ENCODE data around the gene UTP14C.

Gene UTP14C

GRCh38 chr13:51997186-51997585 is 27.3 kb upstream of the UTP14C start:
- no CpG with 5 or more reads among the region's 2 CpGs for WGBS (ENCODE audit: insufficient coverage)
- no peaks in the 10 kb centered on the region for H3K27me3 ChIP-seq (replicated peaks in 2 of 5; ENCODE audit: control insufficient read depth in 4 of 5, insufficient read depth in 5 of 5, low read length in 4 of 5)
- peaks cover 0 to 34% (median 20%) of the 10 kb centered on the region in 4 experiments for H3K4me1 ChIP-seq (ENCODE audit: control extremely low read depth in 1 of 4, control insufficient read depth in 4 of 4, insufficient read depth in 4 of 4, low read length in 3 of 4)
- H3K9me3 ChIP-seq (ENCODE audit: control extremely low read depth in 1 of 5, control insufficient read depth in 4 of 5, insufficient read depth in 2 of 5, low read depth in 1 of 5, low read length in 4 of 5): no peaks in the 10 kb centered on the region
- ChIA-PET CTCF (interaction anchor here (1.5 to 2.2 kb wide), 2 partner anchors 11 to 130 kb away, joined by 3 to 6 read pairs; no protein-coding TSS in a partner anchor), POLR2A (no interaction called here)
- no peak overlapping the region for H3K4me3 ChIP-seq (ENCODE audit: control insufficient read depth in 1 of 7, extremely low read depth in 1 of 7, insufficient read depth in 4 of 7, low read depth in 2 of 7, low read length in 6 of 7)
- H3K36me3 ChIP-seq (ENCODE audit: control insufficient read depth in 4 of 4, insufficient read depth in 4 of 4, low read length in 3 of 4): no peaks in the 10 kb centered on the region
- no peak overlapping the region for H3K27ac ChIP-seq (ENCODE audit: insufficient read depth in 1 of 2, low read depth in 1 of 2, low read length in 2 of 2, poor library complexity in 1 of 2, severe bottlenecking in 2 of 2)
- no peak for DNase-seq

GRCh38 chr13:51997641-51998330 is 26.7 kb upstream of the UTP14C start:
- Histone ChIP-seq H3K27me3 (replicated peaks in 2 of 5; ENCODE audit: control insufficient read depth in 4 of 5, insufficient read depth in 5 of 5, low read length in 4 of 5) (no peaks in the 10 kb centered on the region), H3K4me3 (ENCODE audit: control insufficient read depth in 1 of 7, extremely low read depth in 1 of 7, insufficient read depth in 4 of 7, low read depth in 2 of 7, low read length in 6 of 7) (no peak overlapping the region), H3K4me1 (ENCODE audit: control extremely low read depth in 1 of 4, control insufficient read depth in 4 of 4, insufficient read depth in 4 of 4, low read length in 3 of 4) (peaks cover 0 to 33% (median 20%) of the 10 kb centered on the region in 4 experiments), H3K27ac (ENCODE audit: insufficient read depth in 1 of 2, low read depth in 1 of 2, low read length in 2 of 2, poor library complexity in 1 of 2, severe bottlenecking in 2 of 2) (no peak overlapping the region), H3K9me3 (ENCODE audit: control extremely low read depth in 1 of 5, control insufficient read depth in 4 of 5, insufficient read depth in 2 of 5, low read depth in 1 of 5, low read length in 4 of 5) (no peaks in the 10 kb centered on the region), H3K36me3 (ENCODE audit: control insufficient read depth in 4 of 4, insufficient read depth in 4 of 4, low read length in 3 of 4) (no peaks in the 10 kb centered on the region)
- WGBS (ENCODE audit: insufficient coverage): 92% methylated on average over 7 of the region's 8 CpGs
- DNase-seq: no peak
- ChIA-PET CTCF (interaction anchor here (1.5 to 2.2 kb wide), 2 partner anchors 10 to 130 kb away, joined by 3 to 6 read pairs; no protein-coding TSS in a partner anchor), POLR2A (no interaction called here)

GRCh38 chr13:51998723-51999509 is 25.6 kb upstream of the UTP14C start:
- POLR2A ChIA-PET: no interaction called here
- no peak overlapping the region for H3K27ac ChIP-seq (ENCODE audit: insufficient read depth in 1 of 2, low read depth in 1 of 2, low read length in 2 of 2, poor library complexity in 1 of 2, severe bottlenecking in 2 of 2)
- H3K27me3 ChIP-seq (replicated peaks in 2 of 5; ENCODE audit: control insufficient read depth in 4 of 5, insufficient read depth in 5 of 5, low read length in 4 of 5): no peaks in the 10 kb centered on the region
- CTCF ChIA-PET: interaction anchor here (0.7 to 3.7 kb wide), 8 partner anchors 9 to 150 kb away, joined by 3 to 27 read pairs (median 3); partner anchors contain the start of gene NEK5
- no peaks in the 10 kb centered on the region for H3K36me3 ChIP-seq (ENCODE audit: control insufficient read depth in 4 of 4, insufficient read depth in 4 of 4, low read length in 3 of 4)
- WGBS (ENCODE audit: insufficient coverage): 84% methylated on average over 4 of the region's 6 CpGs
- H3K9me3 ChIP-seq (ENCODE audit: control extremely low read depth in 1 of 5, control insufficient read depth in 4 of 5, insufficient read depth in 2 of 5, low read depth in 1 of 5, low read length in 4 of 5): no peaks in the 10 kb centered on the region
- no peak overlapping the region for H3K4me3 ChIP-seq (ENCODE audit: control insufficient read depth in 1 of 7, extremely low read depth in 1 of 7, insufficient read depth in 4 of 7, low read depth in 2 of 7, low read length in 6 of 7)
- DNase-seq: no peak
- H3K4me1 ChIP-seq (ENCODE audit: control extremely low read depth in 1 of 4, control insufficient read depth in 4 of 4, insufficient read depth in 4 of 4, low read length in 3 of 4): peaks cover 0 to 24% (median 20%) of the 10 kb centered on the region in 4 experiments

GRCh38 chr13:51999510-51999911 is 25.0 kb upstream of the UTP14C start:
- Histone ChIP-seq H3K27me3 (replicated peaks in 2 of 5; ENCODE audit: control insufficient read depth in 4 of 5, insufficient read depth in 5 of 5, low read length in 4 of 5) (no peaks in the 10 kb centered on the region), H3K4me3 (ENCODE audit: control insufficient read depth in 1 of 7, extremely low read depth in 1 of 7, insufficient read depth in 4 of 7, low read depth in 2 of 7, low read length in 6 of 7) (no peak overlapping the region)
- 95% methylated on average over 12 of the region's 13 CpGs for WGBS (ENCODE audit: insufficient coverage)

GRCh38 chr13:51999921-52000320 is 24.6 kb upstream of the UTP14C start:
- Histone ChIP-seq H3K4me3 (ENCODE audit: control insufficient read depth in 1 of 7, extremely low read depth in 1 of 7, insufficient read depth in 4 of 7, low read depth in 2 of 7, low read length in 6 of 7) (no peak overlapping the region), H3K9me3 (ENCODE audit: control extremely low read depth in 1 of 5, control insufficient read depth in 4 of 5, insufficient read depth in 2 of 5, low read depth in 1 of 5, low read length in 4 of 5) (no peaks in the 10 kb centered on the region), H3K36me3 (ENCODE audit: control insufficient read depth in 4 of 4, insufficient read depth in 4 of 4, low read length in 3 of 4) (no peaks in the 10 kb centered on the region), H3K4me1 (ENCODE audit: control extremely low read depth in 1 of 4, control insufficient read depth in 4 of 4, insufficient read depth in 4 of 4, low read length in 3 of 4) (peaks cover 0 to 18% (median 16%) of the 10 kb centered on the region in 4 experiments), H3K27me3 (replicated peaks in 2 of 5; ENCODE audit: control insufficient read depth in 4 of 5, insufficient read depth in 5 of 5, low read length in 4 of 5) (no peaks in the 10 kb centered on the region), H3K27ac (ENCODE audit: insufficient read depth in 1 of 2, low read depth in 1 of 2, low read length in 2 of 2, poor library complexity in 1 of 2, severe bottlenecking in 2 of 2) (no peak overlapping the region)
- CTCF ChIA-PET: interaction anchor here (1.4 to 3.7 kb wide), 6 partner anchors 8 to 204 kb away, joined by 3 to 27 read pairs (median 7); partner anchors contain the start of gene NEK5
- DNase-seq: no peak
- WGBS (ENCODE audit: insufficient coverage): 91% methylated on average over 1 of the region's 1 CpG
- POLR2A ChIA-PET: no interaction called here

More at GRCh38 chr13:51999510-51999911, 25.0 kb upstream of the UTP14C start:
- no peak overlapping the region for H3K27ac ChIP-seq (ENCODE audit: insufficient read depth in 1 of 2, low read depth in 1 of 2, low read length in 2 of 2, poor library complexity in 1 of 2, severe bottlenecking in 2 of 2)
- ChIA-PET CTCF (interaction anchor here (0.7 to 3.7 kb wide), 7 partner anchors 21 to 205 kb away, joined by 3 to 27 read pairs (median 3); partner anchors contain the start of gene NEK5), POLR2A (no interaction called here)
- H3K4me1 ChIP-seq (ENCODE audit: control extremely low read depth in 1 of 4, control insufficient read depth in 4 of 4, insufficient read depth in 4 of 4, low read length in 3 of 4): peaks cover 0 to 22% (median 19%) of the 10 kb centered on the region in 4 experiments
- no peaks in the 10 kb centered on the region for H3K9me3 ChIP-seq (ENCODE audit: control extremely low read depth in 1 of 5, control insufficient read depth in 4 of 5, insufficient read depth in 2 of 5, low read depth in 1 of 5, low read length in 4 of 5)
- no peak for DNase-seq
- no peaks in the 10 kb centered on the region for H3K36me3 ChIP-seq (ENCODE audit: control insufficient read depth in 4 of 4, insufficient read depth in 4 of 4, low read length in 3 of 4)

- Histone ChIP-seq H3K9me3 (ENCODE audit: control extremely low read depth in 1 of 5, control insufficient read depth in 4 of 5, insufficient read depth in 2 of 5, low read depth in 1 of 5, low read length in 4 of 5) (no peaks in the 10 kb centered on the region), H3K27ac (ENCODE audit: insufficient read depth in 1 of 2, low read depth in 1 of 2, low read length in 2 of 2, poor library complexity in 1 of 2, severe bottlenecking in 2 of 2) (no peak overlapping the region), H3K4me3 (ENCODE audit: control insufficient read depth in 1 of 7, extremely low read depth in 1 of 7, insufficient read depth in 4 of 7, low read depth in 2 of 7, low read length in 6 of 7) (no peak overlapping the region), H3K36me3 (ENCODE audit: control insufficient read depth in 4 of 4, insufficient read depth in 4 of 4, low read length in 3 of 4) (no peaks in the 10 kb centered on the region), H3K27me3 (replicated peaks in 2 of 5; ENCODE audit: control insufficient read depth in 4 of 5, insufficient read depth in 5 of 5, low read length in 4 of 5) (no peaks in the 10 kb centered on the region), H3K4me1 (ENCODE audit: control extremely low read depth in 1 of 4, control insufficient read depth in 4 of 4, insufficient read depth in 4 of 4, low read length in 3 of 4) (peaks cover 0 to 5% (median 3%) of the 10 kb centered on the region in 4 experiments)
- peak; percentile 59 to 74 (median 68) for DNase-seq
- POLR2A ChIA-PET: no interaction called here
- 89% methylated on average over 2 of the region's 3 CpGs for whole genome bisulfite sequencing (ENCODE audit: insufficient coverage)
- CTCF ChIA-PET: interaction anchor here (1.0 to 3.7 kb wide), 12 partner anchors 8 to 203 kb away, joined by 3 to 27 read pairs (median 6); partner anchors contain the start of genes ALG11 and NEK5
Measured at GRCh38 chr13:52001120-52001731, 23.3 kb upstream of the UTP14C start.

All from common myeloid progenitor, CD34-positive (primary cell).